HCT116 (cell line): Measurements from ENCODE around the gene ATP6V0D1. TPM values are rescaled to one million over a fixed set of nuclear protein-coding genes. Genes with fewer than 3 reads are reported as not detected.

Experiments used
- ATAC-seq: fragments of 200-7000 bp; cut with Tn5 transposase; 2 replicates; pipeline ENCODE4 v1.9.1; 2020; ENCODE audit warnings: mild to moderate bottlenecking, moderate library complexity
- BruUV-seq: library from RNA; stranded (reverse); fragments of 400-500 nt; replicated peaks from 2 replicates; lab custom pipeline; 2021; lab: Mats Ljungman, UMichigan
- CTCF ChIA-PET: fragments of 300-600 bp; sonication (Branson Sonifier 250); formaldehyde crosslinking; loops from one replicate; lab custom pipeline; 2021; ENCODE audit warnings: antibody characterized with exemption; lab: Charles Lee
- POLR2A ChIA-PET: fragments of 300-600, 350-600 bp; sonication (Branson Sonifier 250); formaldehyde crosslinking; loops from one replicate; lab custom pipeline; 2021; ENCODE audit warnings: antibody characterized with exemption; lab: Charles Lee
- RAD21 ChIA-PET, 2 experiments: fragments of 300-600 bp; sonication (Branson Sonifier 250); formaldehyde crosslinking; loops; one replicate each; lab custom pipeline; 2023; ENCODE audit warnings: low total read pairs in 2 of 2; ENCODE audit not compliant: uncharacterized antibody in 2 of 2, unreplicated experiment in 2 of 2, low non-redundant PET in 1 of 2; lab: Charles Lee
- DNase-seq: peaks from one replicate; pipeline ENCODE4 v3.0.0-alpha.2; 2010; ENCODE audit warnings: low read depth, low spot score
- H2AFZ ChIP-seq: fragments of 200-600 bp; shearing (Covaris generic), sonication (generic); 2 replicates; pipeline ENCODE4 v1.6.1; 2017; ENCODE audit warnings: low read depth, mixed run types, mixed read lengths, antibody characterized with exemption, low read length; ENCODE audit not compliant: poor library complexity, severe bottlenecking
- H3K27ac ChIP-seq: 2 replicates; pipeline ENCODE4 v1.5.1; 2012; ENCODE audit warnings: low read depth, low read length
- H3K27me3 ChIP-seq: fragments of 200-600 bp; sonication (generic); 2 replicates; pipeline ENCODE4 v1.6.1; 2016; ENCODE audit warnings: mixed run types, low read length, mixed read lengths; ENCODE audit not compliant: insufficient read depth
- H3K36me3 ChIP-seq, 2 experiments: fragments of 200-500 bp in 1 of 2; fragments of 200-600 bp in 1 of 2; sonication (Bioruptor generic) in 1 of 2; sonication (generic) in 1 of 2; 2 replicates each; pipeline versions ENCODE4 v1.5.1 to v1.6.1; 2014 to 2016; ENCODE audit warnings: low read length in 2 of 2, inconsistent platforms in 1 of 2, mixed read lengths in 1 of 2, mixed run types in 1 of 2; ENCODE audit not compliant: insufficient read depth in 2 of 2, control insufficient read depth in 1 of 2
- H3K4me1 ChIP-seq, 2 experiments: fragments of 200-600 bp in 1 of 2; sonication (generic) in 1 of 2; 2 replicates each; pipeline versions ENCODE4 v1.5.1 to v1.6.1; 2012 to 2017; ENCODE audit warnings: low read length in 2 of 2, inconsistent platforms in 1 of 2, mild to moderate bottlenecking in 1 of 2, mixed read lengths in 1 of 2, mixed run types in 1 of 2, moderate library complexity in 1 of 2; ENCODE audit not compliant: insufficient read depth in 2 of 2, control insufficient read depth in 1 of 2
- H3K4me2 ChIP-seq: fragments of 200-600 bp; sonication (generic); 2 replicates; pipeline ENCODE4 v1.6.1; 2017; ENCODE audit warnings: mixed run types, low read length, mixed read lengths
- H3K4me3 ChIP-seq, 2 experiments: fragments of 200-600 bp in 1 of 2; sonication (generic) in 1 of 2; replicated peaks in 1 of 2; 2 replicates each; pipeline ENCODE4 v1.5.1; 2011 to 2016; ENCODE audit warnings: low read length in 2 of 2, control low read depth in 1 of 2, low read depth in 1 of 2, mild to moderate bottlenecking in 1 of 2, mixed read lengths in 1 of 2, mixed run types in 1 of 2
- H3K79me2 ChIP-seq: fragments of 200-600 bp; sonication (generic); 2 replicates; pipeline ENCODE4 v1.6.1; 2017; ENCODE audit warnings: mild to moderate bottlenecking, mixed run types, low read length, moderate library complexity, mixed read lengths; ENCODE audit not compliant: insufficient read depth
- H3K9ac ChIP-seq: fragments of 200-600 bp; sonication (generic); 2 replicates; pipeline ENCODE4 v1.6.1; 2016; ENCODE audit warnings: low read length, mixed read lengths
- H3K9me2 ChIP-seq: fragments of 200-600 bp; sonication (generic), shearing (Covaris generic); 2 replicates; pipeline ENCODE4 v1.6.1; 2017; ENCODE audit warnings: mixed run types, mild to moderate bottlenecking, moderate library complexity; ENCODE audit not compliant: insufficient read depth
- H3K9me3 ChIP-seq, 2 experiments: fragments of 200-500 bp in 1 of 2; fragments of 200-600 bp in 1 of 2; sonication (Bioruptor generic) in 1 of 2; sonication (generic) in 1 of 2; 2 replicates each; pipeline ENCODE4 v1.6.1; 2014 to 2017; ENCODE audit warnings: low read length in 2 of 2, mixed read lengths in 2 of 2, inconsistent platforms in 1 of 2, low read depth in 1 of 2, mild to moderate bottlenecking in 1 of 2, mixed run types in 1 of 2, moderate library complexity in 1 of 2; ENCODE audit not compliant: control insufficient read depth in 1 of 2, insufficient read depth in 1 of 2
- H4K20me1 ChIP-seq: fragments of 200-600 bp; sonication (generic), shearing (Covaris generic); 2 replicates; pipeline ENCODE4 v1.6.1; 2017; ENCODE audit warnings: mixed run types, mild to moderate bottlenecking, moderate library complexity; ENCODE audit not compliant: insufficient read depth
- CBX3 ChIP-seq: IDR thresholded peaks from 2 replicates; pipeline ENCODE4 v1.6.1; 2012; ENCODE audit warnings: low read depth
- EZH2 ChIP-seq: fragments of 200-600 bp; sonication (generic); IDR thresholded peaks from 2 replicates; pipeline ENCODE4 v1.6.1; 2017; ENCODE audit warnings: antibody characterized with exemption, mixed run types
- FOSL1 ChIP-seq: IDR thresholded peaks from 2 replicates; pipeline ENCODE4 v1.6.1; 2012; ENCODE audit warnings: low read depth
- REST ChIP-seq: IDR thresholded peaks from 2 replicates; pipeline ENCODE4 v1.6.1; 2012; ENCODE audit warnings: low read depth
- SP1 ChIP-seq: IDR thresholded peaks from 2 replicates; pipeline ENCODE4 v1.6.1; 2012; ENCODE audit warnings: low read depth
- TCF7L2 ChIP-seq: IDR thresholded peaks from 2 replicates; pipeline ENCODE4 v1.7.0; 2011; ENCODE audit warnings: borderline replicate concordance, inconsistent platforms; ENCODE audit not compliant: insufficient read depth, insufficient read length; ENCODE audit errors: extremely low read depth
- YY1 ChIP-seq: IDR thresholded peaks from 2 replicates; pipeline ENCODE4 v1.6.1; 2011; ENCODE audit warnings: low read length, low read depth, moderate library complexity, mild to moderate bottlenecking; ENCODE audit not compliant: insufficient replicate concordance; ENCODE audit errors: extremely low read depth
- ZNF274 ChIP-seq: fragments of 200-500 bp; sonication (Bioruptor generic); IDR thresholded peaks from 2 replicates; pipeline ENCODE4 v1.6.1; 2014; ENCODE audit warnings: mild to moderate bottlenecking, low read depth, low read length, inconsistent platforms
- intact Hi-C: fragments of 100-400 bp; cut with micrococcal nuclease; formaldehyde crosslinking; loops from 2 replicates; pipeline ENCODE4 v1.10.0; 2022
- total RNA-seq: library from RNA; stranded (reverse); gene quantifications from one replicate; pipeline ENCODE4 v1.2.1, GENCODE V29; 2021; ENCODE audit not compliant: unreplicated experiment

ATP6V0D1 gene
- total RNA-seq, 1 experiment from 2014 or later, result 36.6 TPM

GRCh38 chr16:67445913-67446907, 34.7 kb downstream of the ATP6V0D1 start:
- no TSS peak for BruUV-seq
- TF ChIP-seq ZNF274, result no peak
- no peak for TF ChIP-seq SP1
- no peak for TF ChIP-seq CBX3
- no peaks in the 10 kb centered on the region for H3K9me2 ChIP-seq
- no peaks in the 10 kb centered on the region for H3K9me3 ChIP-seq
- no peak overlapping the region for H3K4me3 ChIP-seq
- DNase-seq (no peak), ATAC-seq (no peak)
- H3K4me2 ChIP-seq, result no peak overlapping the region
- no peaks in the 10 kb centered on the region for H4K20me1 ChIP-seq
- H3K79me2 ChIP-seq, result no peaks in the 10 kb centered on the region
- H2AFZ ChIP-seq, result no peak overlapping the region
- H3K27me3 ChIP-seq, result no peaks in the 10 kb centered on the region
- CTCF ChIA-PET, result interaction anchor here (0.9 to 3.5 kb wide), 6 partner anchors 10 to 186 kb away, joined by 3 to 41 read pairs (median 6); no protein-coding TSS in a partner anchor
- intact Hi-C loops, result no loop called here
- H3K27ac ChIP-seq, result no peak overlapping the region
- RAD21 ChIA-PET, result interaction anchor here (0.6 to 1.3 kb wide), 3 partner anchors 14 to 18 kb away, joined by 5 to 6 read pairs (median 5); no protein-coding TSS in a partner anchor
- no peak overlapping the region for H3K9ac ChIP-seq
- H3K36me3 ChIP-seq, result no peaks in the 10 kb centered on the region; a peak in 1 of 4 replicates
- POLR2A ChIA-PET, result no interaction called here
- H3K4me1 ChIP-seq, result peaks cover 0 to 3% of the 10 kb centered on the region in 2 experiments; a peak in 1 of 4 replicates

- H3K9ac ChIP-seq, result no peak overlapping the region
- H3K9me2 ChIP-seq, result no peaks in the 10 kb centered on the region
- H4K20me1 ChIP-seq, result no peaks in the 10 kb centered on the region
- no peaks in the 10 kb centered on the region for H3K27me3 ChIP-seq
- H3K36me3 ChIP-seq, result no peaks in the 10 kb centered on the region; a peak in 1 of 4 replicates
- no peaks in the 10 kb centered on the region for H3K79me2 ChIP-seq
- no peak overlapping the region for H3K27ac ChIP-seq
- CTCF ChIA-PET, result interaction anchor here (0.9 to 3.5 kb wide), 3 partner anchors 11 to 20 kb away, joined by 3 to 41 read pairs (median 9); no protein-coding TSS in a partner anchor
- no TSS peak for BruUV-seq
- TF ChIP-seq REST (no peak), SP1 (no peak), FOSL1 (no peak), YY1 (no peak), TCF7L2 (no peak), EZH2 (no peak)
- TF ChIP-seq, all 23 proteins: peak for 0
- Histone ChIP-seq H3K9me3 (no peaks in the 10 kb centered on the region), H3K4me2 (no peak overlapping the region), H3K4me1 (peaks cover 0 to 3% of the 10 kb centered on the region in 2 experiments; a peak in 1 of 4 replicates), H2AFZ (no peak overlapping the region), H3K4me3 (no peak overlapping the region)
- ChIA-PET POLR2A (no interaction called here), RAD21 (interaction anchor here (0.6 to 1.3 kb wide), 3 partner anchors 14 to 18 kb away, joined by 5 to 6 read pairs (median 5); no protein-coding TSS in a partner anchor)
- no peak for DNase-seq
- intact Hi-C loops, result no loop called here
- ATAC-seq, result no peak
Observed at GRCh38 chr16:67445441-67445912, 35.5 kb downstream of the ATP6V0D1 start.
